Mucosa of rectum (tissue), 2 donors: ENCODE data around the gene SBSN.
"Not testable (repeated sequence)": the region's sequence is repeated elsewhere in the genome, so short reads cannot be mapped to it uniquely, and the experiment has no call there.

ENCODE experiments used
- H3K27ac ChIP-seq, 2 donors: one replicate each; pipeline ENCODE4 v1.7.0; 2013; ENCODE audit warnings: inconsistent platforms in 2 of 2, low read depth in 2 of 2, low read length in 2 of 2
- H3K27me3 ChIP-seq, 2 donors: one replicate each; pipeline ENCODE4 v1.7.0; 2013; ENCODE audit warnings: low read length in 2 of 2; ENCODE audit not compliant: control insufficient read depth in 2 of 2, insufficient read depth in 2 of 2
- H3K36me3 ChIP-seq, 2 donors: one replicate each; pipeline ENCODE4 v1.7.0; 2013; ENCODE audit warnings: low read length in 2 of 2; ENCODE audit not compliant: control insufficient read depth in 2 of 2, insufficient read depth in 2 of 2
- H3K4me1 ChIP-seq, 2 donors: one replicate each; pipeline ENCODE4 v1.7.0; 2013; ENCODE audit warnings: low read length in 2 of 2, mild to moderate bottlenecking in 1 of 2; ENCODE audit not compliant: control insufficient read depth in 2 of 2, insufficient read depth in 2 of 2
- H3K4me3 ChIP-seq, 2 donors: one replicate each; pipeline ENCODE4 v1.7.0; 2013; ENCODE audit warnings: low read length in 2 of 2
- H3K9ac ChIP-seq, 2 donors: one replicate each; pipeline ENCODE4 v1.7.0; 2013; ENCODE audit warnings: low read length in 2 of 2, low read depth in 1 of 2, mild to moderate bottlenecking in 1 of 2
- H3K9me3 ChIP-seq, 2 donors: one replicate each; pipeline ENCODE4 v1.7.0; 2013; ENCODE audit warnings: low read length in 2 of 2; ENCODE audit not compliant: control insufficient read depth in 2 of 2
- donor health status: healthy.
- donor health status: Normal muscosa, but diverticular disease.

The SBSN gene

GRCh38 chr19:35476149-35476548 is 52.0 kb downstream of the SBSN start:
- Histone ChIP-seq H3K4me3 (no peak overlapping the region), H3K27ac (no peak overlapping the region), H3K27me3 (no peaks in the 10 kb centered on the region), H3K9ac (no peak overlapping the region), H3K36me3 (no peaks in the 10 kb centered on the region), H3K9me3 (no peaks in the 10 kb centered on the region), H3K4me1 (no peaks in the 10 kb centered on the region)

- not testable (repeated sequence) for H3K36me3 ChIP-seq, H3K4me1 ChIP-seq, H3K27ac ChIP-seq, H3K27me3 ChIP-seq, H3K9ac ChIP-seq, H3K9me3 ChIP-seq, H3K4me3 ChIP-seq
Measured at GRCh38 chr19:35474594-35474993, 53.5 kb downstream of the SBSN start.

GRCh38 chr19:35474104-35474503 is 54.0 kb downstream of the SBSN start:
- H3K4me3 ChIP-seq: no peak overlapping the region
- no peak overlapping the region for H3K27ac ChIP-seq
- no peaks in the 10 kb centered on the region for H3K27me3 ChIP-seq
- no peaks in the 10 kb centered on the region for H3K36me3 ChIP-seq
- no peaks in the 10 kb centered on the region for H3K9me3 ChIP-seq
- no peaks in the 10 kb centered on the region for H3K4me1 ChIP-seq
- H3K9ac ChIP-seq: no peak overlapping the region
